HG03342 (cell line): ENCODE data around the gene FBXW2.
"Not testable (repeated sequence)": the region's sequence is repeated elsewhere in the genome, so short reads cannot be mapped to it uniquely, and the experiment has no call there.

Experiments
- ATAC-seq: cut with Tn5 transposase; IDR thresholded peaks from one replicate; pipeline ENCODE4 v1.9.1; 2021; ENCODE audit warnings: mild to moderate bottlenecking, moderate library complexity; ENCODE audit not compliant: unreplicated experiment

The FBXW2 gene

GRCh38 chr9:120746366-120746765 lies 46.9 kb downstream of the FBXW2 start:
- not testable (repeated sequence) for ATAC-seq

- ATAC-seq: no peak
Measured at GRCh38 chr9:120745278-120745677, 47.9 kb downstream of the FBXW2 start.

- ATAC-seq: no peak
Measured at GRCh38 chr9:120742951-120743416, 50.2 kb downstream of the FBXW2 start.

- ATAC-seq: no peak
Measured at GRCh38 chr9:120741701-120742100, 51.5 kb downstream of the FBXW2 start.

GRCh38 chr9:120741191-120741590 lies 52.0 kb downstream of the FBXW2 start:
- ATAC-seq: no peak

- ATAC-seq: no peak
Measured at GRCh38 chr9:120740132-120740531, 53.1 kb downstream of the FBXW2 start.

- ATAC-seq: no peak
Measured at GRCh38 chr9:120737416-120738165, 55.6 kb downstream of the FBXW2 start.

- ATAC-seq: no peak
Measured at GRCh38 chr9:120736881-120737280, 56.3 kb downstream of the FBXW2 start.

- ATAC-seq: no peak
Measured at GRCh38 chr9:120735415-120736126, 57.6 kb downstream of the FBXW2 start.

- ATAC-seq: no peak
Measured at GRCh38 chr9:120734607-120735410, 58.4 kb downstream of the FBXW2 start.

GRCh38 chr9:120733190-120733589 lies 60.0 kb downstream of the FBXW2 start:
- no peak for ATAC-seq

- no peak for ATAC-seq
Measured at GRCh38 chr9:120730654-120731514, 62.3 kb downstream of the FBXW2 start.

- ATAC-seq: no peak
Measured at GRCh38 chr9:120729791-120730241, 63.4 kb downstream of the FBXW2 start.

- no peak for ATAC-seq
Measured at GRCh38 chr9:120726484-120726883, 66.7 kb downstream of the FBXW2 start.

GRCh38 chr9:120725907-120726306 lies 67.3 kb downstream of the FBXW2 start:
- ATAC-seq: no peak

GRCh38 chr9:120724757-120725400 lies 68.3 kb downstream of the FBXW2 start:
- ATAC-seq: no peak

- ATAC-seq: no peak
Measured at GRCh38 chr9:120723565-120723964, 69.7 kb downstream of the FBXW2 start.

GRCh38 chr9:120720404-120720803 lies 72.8 kb downstream of the FBXW2 start:
- ATAC-seq: no peak

- no peak for ATAC-seq
Measured at GRCh38 chr9:120718316-120718715, 74.9 kb downstream of the FBXW2 start.

- ATAC-seq: no peak
Measured at GRCh38 chr9:120717176-120717575, 76.0 kb downstream of the FBXW2 start.
